HEK293T (cell line): ENCODE data around the gene KHDC4.

Experiments used
- ARNT ChIP-seq: fragments of 450-650 bp; IDR thresholded peaks from 2 replicates; pipeline ENCODE4 v1.6.1; 2017; ENCODE audit warnings: mild to moderate bottlenecking
- BHLHE40 ChIP-seq: fragments of 450-650 bp; IDR thresholded peaks from 2 replicates; pipeline ENCODE4 v1.6.1; 2016; ENCODE audit warnings: mild to moderate bottlenecking, moderate library complexity, borderline replicate concordance
- FOXK2 ChIP-seq: fragments of 450-650 bp; IDR thresholded peaks from 2 replicates; pipeline ENCODE4 v1.6.1; 2016; ENCODE audit warnings: mild to moderate bottlenecking
- FOXM1 ChIP-seq: fragments of 450-650 bp; IDR thresholded peaks from 2 replicates; pipeline ENCODE4 v1.6.1; 2017; ENCODE audit warnings: mild to moderate bottlenecking, borderline replicate concordance
- HDGF ChIP-seq: fragments of 450-650 bp; IDR thresholded peaks from 2 replicates; pipeline ENCODE4 v1.6.1; 2017; ENCODE audit warnings: antibody characterized with exemption, borderline replicate concordance
- LEF1 ChIP-seq: fragments of 450-650 bp; IDR thresholded peaks from 2 replicates; pipeline ENCODE4 v1.6.1; 2017; ENCODE audit warnings: mild to moderate bottlenecking, borderline replicate concordance
- NFRKB ChIP-seq: fragments of 450-650 bp; IDR thresholded peaks from 2 replicates; pipeline ENCODE4 v1.6.1; 2016; ENCODE audit warnings: mild to moderate bottlenecking, moderate library complexity
- SP1 ChIP-seq: fragments of 450-650 bp; IDR thresholded peaks from 2 replicates; pipeline ENCODE4 v1.6.1; 2017
- SUZ12 ChIP-seq: fragments of 450-650 bp; IDR thresholded peaks from 2 replicates; pipeline ENCODE4 v1.6.1; 2016; ENCODE audit warnings: mild to moderate bottlenecking
- TARDBP ChIP-seq: fragments of 450-650 bp; IDR thresholded peaks from 2 replicates; pipeline ENCODE4 v1.6.1; 2016
- ZNF384 ChIP-seq: fragments of 450-650 bp; IDR thresholded peaks from 2 replicates; pipeline ENCODE4 v1.6.1; 2016

DNA sequence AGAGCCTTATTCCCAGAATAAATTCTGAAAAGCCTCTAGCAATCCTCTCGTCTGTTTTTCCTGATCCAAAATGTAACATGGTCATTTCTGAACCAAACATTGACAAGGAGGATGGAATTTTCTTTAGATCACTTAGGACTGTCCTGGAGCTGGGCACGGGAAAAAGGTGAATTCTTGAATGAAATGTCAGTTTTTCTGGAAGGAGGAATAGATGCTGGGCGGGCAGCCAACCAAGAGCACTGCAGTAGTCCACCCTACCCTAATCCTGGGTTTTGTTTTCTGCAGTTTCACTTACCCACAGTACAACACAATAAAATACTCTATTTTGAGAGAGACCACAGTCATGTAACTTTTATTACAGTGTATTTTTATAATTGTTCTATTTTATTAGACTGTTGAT lies 44.0 kb downstream of the KHDC4 start:
- TF ChIP-seq FOXM1 (no peak), LEF1 (no peak), FOXK2 (no peak), ARNT (no peak), SP1 (no peak), HDGF (no peak), SUZ12 (no peak), ZNF384 (no peak), BHLHE40 (no peak), NFRKB (no peak), TARDBP (no peak)
